Hepatocyte (in vitro differentiated cells): ENCODE data around the gene CLEC19A. TPM values are rescaled to one million over a fixed set of nuclear protein-coding genes. Genes with fewer than 3 reads are reported as not detected.

Source experiments
- DNase-seq: peaks from one replicate; pipeline ENCODE4 v3.0.0-alpha.2; 2016; ENCODE audit warnings: low spot score
- H2AFZ ChIP-seq: fragments of 200-600 bp; sonication (generic); 2 replicates; pipeline ENCODE4 v1.6.0; 2016; ENCODE audit warnings: antibody characterized with exemption, mild to moderate bottlenecking
- H3K27ac ChIP-seq: fragments of 200-600 bp; sonication (generic); 2 replicates; pipeline ENCODE4 v1.5.1; 2016; ENCODE audit warnings: mild to moderate bottlenecking
- H3K27me3 ChIP-seq: fragments of 200-600 bp; sonication (generic); 2 replicates; pipeline ENCODE4 v1.6.1; 2016
- H3K36me3 ChIP-seq: fragments of 200-600 bp; sonication (generic); replicated peaks from 2 replicates; pipeline ENCODE4 v1.5.1; 2016; ENCODE audit warnings: low read depth; ENCODE audit not compliant: insufficient read depth
- H3K4me1 ChIP-seq: fragments of 200-600 bp; sonication (generic); 2 replicates; pipeline ENCODE4 v1.5.1; 2016; ENCODE audit warnings: mild to moderate bottlenecking, moderate library complexity; ENCODE audit not compliant: insufficient read depth
- H3K4me2 ChIP-seq: fragments of 200-600 bp; sonication (generic); 2 replicates; pipeline ENCODE4 v1.6.0; 2016
- H3K4me3 ChIP-seq: fragments of 200-600 bp; sonication (generic); 2 replicates; pipeline ENCODE4 v1.5.1; 2016; ENCODE audit warnings: mild to moderate bottlenecking
- H3K79me2 ChIP-seq: fragments of 200-600 bp; sonication (generic); 2 replicates; pipeline ENCODE4 v1.6.0; 2017; ENCODE audit warnings: mild to moderate bottlenecking
- H3K9me2 ChIP-seq: fragments of 200-600 bp; sonication (generic); replicated peaks from 2 replicates; pipeline ENCODE4 v1.6.0; 2017; ENCODE audit warnings: mild to moderate bottlenecking; ENCODE audit not compliant: insufficient read depth
- H3K9me3 ChIP-seq: fragments of 200-600 bp; sonication (generic); 2 replicates; pipeline ENCODE4 v1.5.1; 2016; ENCODE audit warnings: low read depth, mild to moderate bottlenecking
- H4K20me1 ChIP-seq: fragments of 200-600 bp; sonication (generic); 2 replicates; pipeline ENCODE4 v1.6.0; 2016; ENCODE audit warnings: mild to moderate bottlenecking; ENCODE audit not compliant: insufficient read depth, poor library complexity, severe bottlenecking
- CTCF ChIP-seq: fragments of 200-600 bp; sonication (generic); IDR thresholded peaks from 2 replicates; pipeline ENCODE4 v1.5.1; 2016; ENCODE audit warnings: antibody characterized with exemption, mild to moderate bottlenecking; ENCODE audit not compliant: poor library complexity
- EZH2 ChIP-seq: fragments of 200-600 bp; sonication (generic); IDR thresholded peaks from 2 replicates; pipeline ENCODE4 v1.6.1; 2016; ENCODE audit warnings: antibody characterized with exemption, mild to moderate bottlenecking, borderline replicate concordance
- EZH2phosphoT487 ChIP-seq: fragments of 200-600 bp; sonication (generic); IDR thresholded peaks from one replicate; pipeline ENCODE4 v1.6.1; 2018; ENCODE audit warnings: antibody characterized with exemption, mild to moderate bottlenecking, low read depth, moderate library complexity; ENCODE audit not compliant: unreplicated experiment, severe bottlenecking
- WGBS: methylation state at CpG from one replicate; pipeline ENCODE4 v1.1.6; 2016; ENCODE audit warnings: low lambda C conversion rate; ENCODE audit errors: missing lambda C conversion rate; 5-methylcytosine and 5-hydroxymethylcytosine counted together
- polyA plus RNA-seq: library from polyadenylated mRNA; unstranded; fragments of >200 nt; fragmentation: Nextera tagmentation; extraction: Ambion mirVana; gene quantifications from 2 replicates; pipeline ENCODE4 v1.2.1, GENCODE V29; 2016
- total RNA-seq: library from RNA; depleted of rRNA; stranded (reverse); fragments of >200 nt; gene quantifications from 2 replicates; pipeline ENCODE4 v1.2.3, GENCODE V29; 2014

The CLEC19A gene
- total and polyA plus RNA-seq, 2 experiments from 2014 or later, result not detected

DNA sequence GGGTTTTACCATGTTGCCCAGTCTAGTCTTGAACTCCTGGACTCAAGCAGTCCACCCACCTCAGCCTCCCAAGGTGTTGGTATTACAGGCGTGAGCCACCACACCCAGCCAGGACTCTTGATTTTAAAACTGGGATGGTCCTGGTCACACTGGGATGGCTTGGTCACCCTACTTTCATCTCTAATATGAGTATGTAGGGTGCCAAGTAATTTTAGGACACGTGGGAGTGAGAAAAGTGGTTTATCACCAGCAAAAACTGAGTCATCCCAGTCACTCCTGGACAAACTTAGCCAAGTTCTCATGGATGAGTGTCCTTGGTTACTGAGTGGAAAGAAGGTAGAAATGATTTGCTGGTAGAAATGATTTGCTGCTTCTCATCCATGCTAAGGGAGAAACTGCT, 9.9 kb downstream of the CLEC19A start:
- no peaks in the 10 kb centered on the region for H3K9me3 ChIP-seq
- no peak overlapping the region for H2AFZ ChIP-seq
- H3K27ac ChIP-seq, result no peak overlapping the region
- H4K20me1 ChIP-seq, result no peaks in the 10 kb centered on the region
- no peak for TF ChIP-seq EZH2
- no peak for TF ChIP-seq EZH2phosphoT487
- WGBS, result 47% methylated on average over 2 of the region's 2 CpGs
- H3K4me1 ChIP-seq, result no peaks in the 10 kb centered on the region
- H3K36me3 ChIP-seq, result no peaks in the 10 kb centered on the region
- H3K4me3 ChIP-seq, result no peak overlapping the region
- no peaks in the 10 kb centered on the region for H3K9me2 ChIP-seq
- H3K4me2 ChIP-seq, result no peak overlapping the region
- H3K79me2 ChIP-seq, result no peaks in the 10 kb centered on the region
- DNase-seq, result no peak
- peaks cover 3% of the 10 kb centered on the region for H3K27me3 ChIP-seq

DNA sequence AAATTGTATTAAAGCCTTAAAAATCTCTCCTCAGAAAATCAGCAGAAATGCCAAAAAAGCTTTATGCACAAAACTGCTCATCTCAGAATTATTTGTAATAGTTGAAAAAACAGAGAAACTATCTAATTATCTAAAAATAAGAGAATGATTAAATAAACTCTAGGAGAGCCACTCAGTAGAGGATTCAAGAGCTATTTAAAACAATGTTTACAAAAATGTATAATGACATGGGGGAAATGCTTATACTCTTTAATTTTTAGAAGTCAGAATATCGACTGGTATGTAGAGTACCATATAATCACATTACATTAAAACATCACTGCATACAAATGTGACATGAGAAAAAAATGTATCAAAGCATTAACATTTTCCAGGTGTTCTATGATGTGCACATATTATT, 11.9 kb downstream of the CLEC19A start:
- H3K4me2 ChIP-seq, result no peak overlapping the region

DNA sequence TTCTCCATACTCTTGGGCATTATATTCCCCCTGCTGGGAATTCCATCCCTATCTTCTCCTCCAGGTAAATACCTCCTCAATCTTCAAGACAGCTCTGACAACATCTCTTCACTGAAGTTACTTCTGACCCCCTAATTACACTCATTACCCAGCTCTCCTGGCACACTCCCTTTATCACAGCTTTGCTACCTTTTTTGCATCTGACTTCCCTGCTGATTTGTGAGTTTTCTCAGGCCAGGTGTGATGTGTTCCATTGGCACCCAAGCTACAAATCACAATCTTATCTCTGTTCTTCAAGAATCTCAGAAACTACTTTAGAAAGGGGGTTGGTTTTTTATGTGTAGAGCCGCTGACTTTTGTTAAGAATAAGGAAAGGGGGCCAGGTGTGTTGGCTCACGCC, 14.0 kb downstream of the CLEC19A start:
- Histone ChIP-seq H3K27me3 (peaks cover 3% of the 10 kb centered on the region), H3K4me3 (no peak overlapping the region), H3K79me2 (no peaks in the 10 kb centered on the region), H3K9me3 (no peaks in the 10 kb centered on the region), H3K4me1 (no peaks in the 10 kb centered on the region), H3K27ac (no peak overlapping the region), H2AFZ (no peak overlapping the region), H4K20me1 (no peaks in the 10 kb centered on the region), H3K36me3 (no peaks in the 10 kb centered on the region), H3K4me2 (no peak overlapping the region), H3K9me2 (no peaks in the 10 kb centered on the region)
- no peak for DNase-seq
- no peak for TF ChIP-seq EZH2phosphoT487
- TF ChIP-seq CTCF, result no peak
- TF ChIP-seq EZH2, result no peak
- 71% methylated on average over 2 of the region's 2 CpGs for WGBS

More for the DNA sequence above, 11.9 kb downstream of the CLEC19A start:
- Histone ChIP-seq H3K4me1 (no peaks in the 10 kb centered on the region), H4K20me1 (no peaks in the 10 kb centered on the region), H3K79me2 (no peaks in the 10 kb centered on the region), H3K4me3 (no peak overlapping the region), H3K36me3 (no peaks in the 10 kb centered on the region), H3K9me3 (no peaks in the 10 kb centered on the region), H2AFZ (no peak overlapping the region), H3K9me2 (no peaks in the 10 kb centered on the region), H3K27ac (no peak overlapping the region), H3K27me3 (peaks cover 3% of the 10 kb centered on the region)
- TF ChIP-seq CTCF (no peak), EZH2 (no peak), EZH2phosphoT487 (no peak)
- WGBS, result 82% methylated on average over 1 of the region's 1 CpG
- no peak for DNase-seq

DNA sequence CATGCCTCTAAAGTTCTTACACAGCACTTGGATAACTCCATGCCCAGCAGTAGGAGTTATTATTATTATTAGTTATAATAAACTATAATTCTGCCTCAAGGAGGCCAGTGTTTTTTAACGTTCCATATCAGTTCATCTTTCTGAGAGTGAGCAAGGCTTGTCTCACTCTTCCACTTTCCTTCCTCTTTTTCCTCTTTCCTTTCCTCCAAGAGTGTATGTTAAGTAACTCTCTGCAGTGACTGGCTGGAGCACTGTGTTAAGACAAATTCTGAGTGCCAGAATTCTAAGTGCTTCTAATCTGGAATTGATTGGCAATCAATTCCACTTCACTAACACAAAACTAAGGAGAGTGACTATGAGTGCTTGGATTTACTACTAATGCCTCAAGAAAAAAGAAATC, 16.4 kb downstream of the CLEC19A start:
- no peak overlapping the region for H2AFZ ChIP-seq
- no peaks in the 10 kb centered on the region for H3K4me1 ChIP-seq
- H3K79me2 ChIP-seq, result no peaks in the 10 kb centered on the region
- H3K9me3 ChIP-seq, result no peaks in the 10 kb centered on the region
- H4K20me1 ChIP-seq, result no peaks in the 10 kb centered on the region
- no peak for DNase-seq
- no peak overlapping the region for H3K27ac ChIP-seq
- TF ChIP-seq CTCF (no peak), EZH2phosphoT487 (no peak), EZH2 (no peak)
- no peaks in the 10 kb centered on the region for H3K36me3 ChIP-seq
- no peaks in the 10 kb centered on the region for H3K9me2 ChIP-seq
- no peak overlapping the region for H3K4me3 ChIP-seq
- H3K4me2 ChIP-seq, result no peak overlapping the region
- no peaks in the 10 kb centered on the region for H3K27me3 ChIP-seq
- 50% methylated on average over 1 of the region's 1 CpG for WGBS
